ENCODE data around the gene CPT1C.

DNA sequence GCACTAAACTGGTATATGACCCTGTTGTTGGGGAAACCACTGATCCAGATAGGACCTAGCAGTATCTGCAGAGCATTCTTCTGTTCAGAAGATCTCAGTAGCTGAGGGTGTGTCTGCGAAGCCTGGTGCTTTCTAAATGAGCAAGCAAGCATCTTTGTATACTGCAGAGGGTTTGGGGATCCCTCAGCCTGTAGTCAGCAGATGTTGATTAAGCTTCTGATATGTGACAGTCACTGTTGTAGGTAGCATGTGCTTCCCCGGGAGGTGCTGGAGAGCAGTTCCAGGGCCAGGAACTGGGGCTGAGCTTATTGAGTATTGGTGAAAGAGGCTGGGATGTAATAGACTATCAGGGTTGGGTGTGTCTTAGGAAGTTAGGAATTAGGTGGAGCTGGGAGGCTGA, 47.5 kb upstream of the CPT1C start:
- TF ChIP-seq, protein P1, sequence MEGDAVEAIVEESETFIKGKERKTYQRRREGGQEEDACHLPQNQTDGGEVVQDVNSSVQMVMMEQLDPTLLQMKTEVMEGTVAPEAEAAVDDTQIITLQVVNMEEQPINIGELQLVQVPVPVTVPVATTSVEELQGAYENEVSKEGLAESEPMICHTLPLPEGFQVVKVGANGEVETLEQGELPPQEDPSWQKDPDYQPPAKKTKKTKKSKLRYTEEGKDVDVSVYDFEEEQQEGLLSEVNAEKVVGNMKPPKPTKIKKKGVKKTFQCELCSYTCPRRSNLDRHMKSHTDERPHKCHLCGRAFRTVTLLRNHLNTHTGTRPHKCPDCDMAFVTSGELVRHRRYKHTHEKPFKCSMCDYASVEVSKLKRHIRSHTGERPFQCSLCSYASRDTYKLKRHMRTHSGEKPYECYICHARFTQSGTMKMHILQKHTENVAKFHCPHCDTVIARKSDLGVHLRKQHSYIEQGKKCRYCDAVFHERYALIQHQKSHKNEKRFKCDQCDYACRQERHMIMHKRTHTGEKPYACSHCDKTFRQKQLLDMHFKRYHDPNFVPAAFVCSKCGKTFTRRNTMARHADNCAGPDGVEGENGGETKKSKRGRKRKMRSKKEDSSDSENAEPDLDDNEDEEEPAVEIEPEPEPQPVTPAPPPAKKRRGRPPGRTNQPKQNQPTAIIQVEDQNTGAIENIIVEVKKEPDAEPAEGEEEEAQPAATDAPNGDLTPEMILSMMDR (IDR thresholded peaks at IDR 0.05), result no peak
- TF ChIP-seq POLR2AphosphoS5 (IDR thresholded peaks at IDR 0.05), result no peak
- no peak for TF ChIP-seq POLR2A (IDR thresholded peaks at IDR 0.05)
- TF ChIP-seq EP300 (IDR thresholded peaks at IDR 0.05; ENCODE audit: low read depth), result no peak
